A673 (cell line): ENCODE data around the gene CCT6A. TPM values are rescaled to one million over a fixed set of nuclear protein-coding genes. Genes with fewer than 3 reads are reported as not detected.
"Not testable (repeated sequence)": the region's sequence is repeated elsewhere in the genome, so short reads cannot be mapped to it uniquely, and the experiment has no call there.

Experiments used
- BruUV-seq: library from RNA; stranded (reverse); fragments of 400-500 nt; replicated peaks from 2 replicates; lab custom pipeline; 2021; lab: Mats Ljungman, UMichigan
- CTCF ChIA-PET: fragments of 300-600 bp; sonication (Branson Sonifier 250); formaldehyde crosslinking; loops from one replicate; lab custom pipeline; 2022; ENCODE audit warnings: antibody characterized with exemption; lab: Charles Lee
- POLR2A ChIA-PET: fragments of 300-600 bp; sonication (Branson Sonifier 250); formaldehyde crosslinking; loops from one replicate; lab custom pipeline; 2022; ENCODE audit warnings: antibody characterized with exemption; ENCODE audit not compliant: low non-redundant PET; lab: Charles Lee
- DNase-seq: peaks from one replicate; pipeline ENCODE4 v3.0.0-alpha.2; 2015; ENCODE audit warnings: low spot score
- H3K27ac ChIP-seq: fragments of 200-600 bp; sonication (generic); 2 replicates; pipeline ENCODE4 v1.5.1; 2016; ENCODE audit warnings: mixed run types, low read depth, mild to moderate bottlenecking, mixed read lengths, antibody characterized with exemption, low read length; ENCODE audit not compliant: poor library complexity, severe bottlenecking
- H3K27me3 ChIP-seq: fragments of 200-600 bp; sonication (generic); replicated peaks from 2 replicates; pipeline ENCODE4 v1.6.1; 2017; ENCODE audit warnings: mixed run types, low read depth, mild to moderate bottlenecking, mixed read lengths, antibody characterized with exemption, low read length; ENCODE audit not compliant: insufficient read depth, poor library complexity
- H3K36me3 ChIP-seq: fragments of 200-600 bp; sonication (generic); 2 replicates; pipeline ENCODE4 v1.6.1; 2016; ENCODE audit warnings: mixed run types, mild to moderate bottlenecking, mixed read lengths, antibody characterized with exemption, low read length; ENCODE audit not compliant: insufficient read depth, poor library complexity, severe bottlenecking
- H3K4me1 ChIP-seq: fragments of 200-600 bp; sonication (generic); 2 replicates; pipeline ENCODE4 v1.6.1; 2017; ENCODE audit warnings: mixed run types, mild to moderate bottlenecking, mixed read lengths, antibody characterized with exemption, low read length; ENCODE audit not compliant: insufficient read depth, poor library complexity, severe bottlenecking
- H3K4me3 ChIP-seq: fragments of 200-600 bp; sonication (generic); 2 replicates; pipeline ENCODE4 v1.5.1; 2016; ENCODE audit warnings: low read depth, mixed run types, mild to moderate bottlenecking, mixed read lengths, low read length; ENCODE audit not compliant: poor library complexity, severe bottlenecking
- H3K9me3 ChIP-seq: fragments of 200-600 bp; sonication (generic); 2 replicates; pipeline ENCODE4 v1.6.1; 2016; ENCODE audit warnings: mixed run types, low read depth, mild to moderate bottlenecking, mixed read lengths, antibody characterized with exemption, low read length; ENCODE audit not compliant: poor library complexity, severe bottlenecking
- EZH2 ChIP-seq: fragments of 200-600 bp; sonication (generic); IDR thresholded peaks from 2 replicates; pipeline ENCODE4 v1.6.1; 2017; ENCODE audit warnings: borderline replicate concordance, low read depth, mild to moderate bottlenecking, mixed read lengths, antibody characterized with exemption, low read length; ENCODE audit not compliant: poor library complexity, severe bottlenecking
- intact Hi-C: fragments of 100-400 bp; cut with micrococcal nuclease; formaldehyde crosslinking; loops from one replicate; pipeline ENCODE4 v1.10.0; 2022; ENCODE audit not compliant: unreplicated experiment
- total RNA-seq: library from RNA; stranded (reverse); gene quantifications from 2 replicates; pipeline ENCODE4 v1.2.3, GENCODE V29; 2021
- TF ChIP-seq, protein P1 (sequence below): fragments of 300-800, 200-600 bp; sonication (generic); conservative IDR thresholded peaks from 2 replicates; pipeline ENCODE4 v1.5.1; 2017; ENCODE audit warnings: low read depth, mild to moderate bottlenecking, antibody characterized with exemption, low read length, moderate library complexity, mixed read lengths

Gene CCT6A
- total RNA-seq, 1 experiment from 2014 or later: 359 TPM

DNA sequence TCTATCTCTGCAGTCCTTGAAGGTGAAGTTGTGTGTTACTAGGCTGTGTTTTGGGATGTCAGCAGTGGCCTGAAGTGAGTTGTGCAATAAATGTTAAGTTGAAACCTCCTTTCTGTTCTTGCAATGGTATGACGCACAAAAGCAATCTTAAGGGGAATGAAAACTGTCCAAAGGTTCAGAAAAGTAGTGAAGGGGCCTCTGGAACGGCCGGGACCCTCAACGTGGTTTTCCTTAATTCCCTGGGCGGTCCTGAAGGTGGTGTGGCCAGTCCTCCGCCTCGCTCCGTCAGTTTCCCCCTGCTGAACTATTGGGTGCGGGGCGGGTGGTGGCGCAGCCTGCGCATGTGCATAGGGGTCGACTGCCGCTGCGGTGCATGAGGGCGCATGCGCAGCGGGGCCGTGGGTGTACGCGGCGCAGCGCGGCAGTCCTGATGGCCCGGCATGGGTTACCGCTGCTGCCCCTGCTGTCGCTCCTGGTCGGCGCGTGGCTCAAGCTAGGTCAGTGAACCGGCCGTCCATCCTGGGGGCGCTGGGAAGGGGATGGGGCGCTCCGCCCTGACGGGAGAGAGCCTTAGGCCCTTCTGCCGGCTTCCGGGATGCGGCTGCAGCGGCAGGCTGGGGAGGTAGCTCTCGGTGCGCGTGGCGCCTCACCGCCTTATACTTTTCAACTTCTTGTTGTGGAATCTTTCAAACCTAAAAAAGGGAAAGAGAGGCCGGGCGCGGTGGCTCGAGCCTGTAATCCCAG lies 12.5 kb downstream of the CCT6A start, which contains the start of gene SUMF2:
TSS of gene SUMF2 (plus strand) at position 405 of the 744 bp plus-strand sequence. CDS start at position 431, 26 bp downstream.
- peak within 1 kb of the TSS; percentile 86 for H3K27ac ChIP-seq
- peaks cover 56% of the 10 kb centered on the region for H3K36me3 ChIP-seq
- TF ChIP-seq, protein P1, sequence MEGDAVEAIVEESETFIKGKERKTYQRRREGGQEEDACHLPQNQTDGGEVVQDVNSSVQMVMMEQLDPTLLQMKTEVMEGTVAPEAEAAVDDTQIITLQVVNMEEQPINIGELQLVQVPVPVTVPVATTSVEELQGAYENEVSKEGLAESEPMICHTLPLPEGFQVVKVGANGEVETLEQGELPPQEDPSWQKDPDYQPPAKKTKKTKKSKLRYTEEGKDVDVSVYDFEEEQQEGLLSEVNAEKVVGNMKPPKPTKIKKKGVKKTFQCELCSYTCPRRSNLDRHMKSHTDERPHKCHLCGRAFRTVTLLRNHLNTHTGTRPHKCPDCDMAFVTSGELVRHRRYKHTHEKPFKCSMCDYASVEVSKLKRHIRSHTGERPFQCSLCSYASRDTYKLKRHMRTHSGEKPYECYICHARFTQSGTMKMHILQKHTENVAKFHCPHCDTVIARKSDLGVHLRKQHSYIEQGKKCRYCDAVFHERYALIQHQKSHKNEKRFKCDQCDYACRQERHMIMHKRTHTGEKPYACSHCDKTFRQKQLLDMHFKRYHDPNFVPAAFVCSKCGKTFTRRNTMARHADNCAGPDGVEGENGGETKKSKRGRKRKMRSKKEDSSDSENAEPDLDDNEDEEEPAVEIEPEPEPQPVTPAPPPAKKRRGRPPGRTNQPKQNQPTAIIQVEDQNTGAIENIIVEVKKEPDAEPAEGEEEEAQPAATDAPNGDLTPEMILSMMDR: no peak
- no peak for TF ChIP-seq EZH2
- DNase-seq: peak; percentile 92
- no TSS peak for BruUV-seq
- ChIA-PET CTCF (interaction anchor here (1.0 kb wide), 1 partner anchor 10 kb away, joined by 6 read pairs; no protein-coding TSS in a partner anchor), POLR2A (interaction anchor here (0.6 to 0.7 kb wide), 2 partner anchors 32 to 506 kb away, joined by 5 to 30 read pairs; no protein-coding TSS in a partner anchor)
- H3K4me3 ChIP-seq: peak within 1 kb of the TSS; percentile 78
- peaks cover 20% of the 10 kb centered on the region for H3K4me1 ChIP-seq
- H3K27me3 ChIP-seq: no peaks in the 10 kb centered on the region
- intact Hi-C loops: no loop called here
- H3K9me3 ChIP-seq: no peaks in the 10 kb centered on the region

DNA sequence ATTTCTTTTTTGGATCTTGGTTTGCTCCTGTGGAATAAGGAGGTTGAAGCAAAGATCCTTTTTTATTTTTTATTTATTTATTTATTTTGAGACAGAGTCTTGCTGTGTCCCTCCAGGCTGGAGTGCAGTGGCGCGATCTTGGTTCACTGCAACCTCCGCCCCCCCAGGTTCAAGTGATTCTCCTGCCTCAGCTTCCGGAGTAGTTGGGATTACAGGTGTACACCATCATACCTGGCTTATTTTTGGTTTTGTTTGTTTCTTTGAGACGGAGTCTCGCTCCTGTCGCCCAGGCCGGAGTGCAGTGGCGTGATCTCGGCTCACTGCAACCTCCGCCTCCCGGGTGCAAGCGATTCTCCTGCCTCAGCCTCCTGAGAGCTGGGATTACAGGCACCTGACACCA lies 14.8 kb downstream of the CCT6A start:
- H3K4me3 ChIP-seq, POLR2A ChIA-PET, DNase-seq, H3K9me3 ChIP-seq, BruUV-seq, intact Hi-C loops, H3K27ac ChIP-seq, H3K27me3 ChIP-seq: not testable (repeated sequence)
- Histone ChIP-seq H3K4me1 (peaks cover 12% of the 10 kb centered on the region), H3K36me3 (peaks cover 52% of the 10 kb centered on the region)
- CTCF ChIA-PET: interaction anchor here (1.2 kb wide), 1 partner anchor 8 kb away, joined by 3 read pairs; no protein-coding TSS in a partner anchor

DNA sequence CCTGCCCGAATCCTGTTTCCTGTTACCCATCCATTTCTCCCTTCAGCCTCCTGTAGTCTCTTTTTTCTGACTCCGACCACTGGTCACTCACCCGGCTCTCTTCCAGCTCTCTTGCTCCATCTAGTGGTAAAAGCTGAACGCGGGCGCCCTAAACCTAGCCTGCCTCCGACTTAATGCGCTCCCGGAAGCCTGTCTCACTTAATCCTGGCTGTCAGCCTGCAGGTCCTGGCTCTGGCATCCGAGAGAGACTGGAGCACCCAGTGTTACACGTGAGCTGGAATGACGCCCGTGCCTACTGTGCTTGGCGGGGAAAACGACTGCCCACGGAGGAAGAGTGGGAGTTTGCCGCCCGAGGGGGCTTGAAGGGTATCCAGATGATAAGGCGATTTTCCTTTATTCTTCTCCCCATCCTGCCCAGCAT lies 22.8 kb downstream of the CCT6A start:
- H3K4me3 ChIP-seq: no peak overlapping the region
- H3K4me1 ChIP-seq: no peaks in the 10 kb centered on the region
- CTCF ChIA-PET: interaction anchor here (0.8 to 1.2 kb wide), 4 partner anchors 9 to 67 kb away, joined by 3 to 6 read pairs (median 3); partner anchors contain the start of genes CHCHD2 and SUMF2
- intact Hi-C loops: loop anchor here (1.0 to 10.0 kb wide), 4 partner anchors 70 to 790 kb away; no protein-coding TSS in a partner anchor
- peaks cover 49% of the 10 kb centered on the region for H3K36me3 ChIP-seq
- TF ChIP-seq EZH2: no peak
- TF ChIP-seq, protein P1: peak; percentile 96
- POLR2A ChIA-PET: no interaction called here
- peak; percentile 90 for DNase-seq
- no peaks in the 10 kb centered on the region for H3K27me3 ChIP-seq
- no peaks in the 10 kb centered on the region for H3K9me3 ChIP-seq
- BruUV-seq: no TSS peak
- no peak overlapping the region for H3K27ac ChIP-seq
